DMS79 (cell line): ENCODE results near the gene NR1D2.
"Not testable (repeated sequence)": the region's sequence is repeated elsewhere in the genome, so short reads cannot be mapped to it uniquely, and the experiment has no call there.

Experiments
- DNase-seq: peaks from one replicate; lab custom pipeline; 2025; lab: John Stamatoyannopoulos, UW

The NR1D2 gene

GRCh38 chr3:24005669-24006068, 60.6 kb downstream of the NR1D2 start:
- DNase-seq = no peak

GRCh38 chr3:24010834-24011233, 65.7 kb downstream of the NR1D2 start:
- not testable (repeated sequence) for DNase-seq

- DNase-seq = no peak
These were observed 67.6 kb downstream of the NR1D2 start for GRCh38 chr3:24012589-24013269.

GRCh38 chr3:24017305-24017704, 72.2 kb downstream of the NR1D2 start:
- DNase-seq = no peak

- DNase-seq = no peak
These were observed 73.9 kb downstream of the NR1D2 start for GRCh38 chr3:24018784-24019570.

GRCh38 chr3:24019585-24019984, 74.5 kb downstream of the NR1D2 start:
- DNase-seq = no peak

GRCh38 chr3:24020036-24020691, 75.1 kb downstream of the NR1D2 start:
- DNase-seq = no peak

GRCh38 chr3:24023197-24023596, 78.1 kb downstream of the NR1D2 start:
- DNase-seq = no peak

GRCh38 chr3:24025805-24026204, 80.7 kb downstream of the NR1D2 start:
- DNase-seq = no peak

GRCh38 chr3:24026665-24027064, 81.6 kb downstream of the NR1D2 start:
- not testable (repeated sequence) for DNase-seq

GRCh38 chr3:24027946-24028345, 82.9 kb downstream of the NR1D2 start:
- no peak for DNase-seq
